Subcutaneous adipose tissue (tissue), 4 donors: Measurements from ENCODE around the gene GBA2. TPM values are rescaled to one million over a fixed set of nuclear protein-coding genes. Genes with fewer than 3 reads are reported as not detected.

Experiments
- CTCF ChIP-seq: fragments of 450-650 bp; IDR thresholded peaks from one replicate; pipeline ENCODE4 v1.5.1; 2016; ENCODE audit warnings: low read depth, mild to moderate bottlenecking, control low read depth, antibody characterized with exemption, moderate library complexity
- total RNA-seq, 4 donors: library from RNA; depleted of rRNA; stranded (reverse); fragments of >200 nt; gene quantifications; one replicate each; pipeline ENCODE4 v1.1.0, GENCODE V29; 2016

GBA2 gene
- total RNA-seq, 4 donors from 2014 or later: 33.7 to 107 (median 41.6) TPM

- TF ChIP-seq CTCF: no peak
Observed at GRCh38 chr9:35738924-35739323, 10.1 kb downstream of the GBA2 start.

- no peak for TF ChIP-seq CTCF
Observed at GRCh38 chr9:35738186-35738585, 10.8 kb downstream of the GBA2 start.

- no peak for TF ChIP-seq CTCF
Observed at GRCh38 chr9:35737143-35737542, 11.9 kb downstream of the GBA2 start.

GRCh38 chr9:35736201-35736633 lies 12.8 kb downstream of the GBA2 start:
- no peak for TF ChIP-seq CTCF

GRCh38 chr9:35734096-35734495 lies 14.9 kb downstream of the GBA2 start:
- TF ChIP-seq CTCF: no peak

GRCh38 chr9:35732800-35733541 lies 16.1 kb downstream of the GBA2 start:
- TF ChIP-seq CTCF: no peak

- TF ChIP-seq CTCF: no peak
Observed at GRCh38 chr9:35732185-35732799, 16.7 kb downstream of the GBA2 start, which contains the start of the genes CREB3 and TLN1. Gene CREB3 (plus strand): TSS chr9:35732666. CDS start chr9:35732773, 107 bp downstream. Gene TLN1 (minus strand): TSS chr9:35732195. CDS start chr9:35725694, 6,501 bp downstream.
